ENCODE data around the gene SLC35G3. TPM values are rescaled to one million over a fixed set of nuclear protein-coding genes. Genes with fewer than 3 reads are reported as not detected.
"Not testable (repeated sequence)": the region's sequence is repeated elsewhere in the genome, so short reads cannot be mapped to it uniquely, and the experiment has no call there.

The SLC35G3 gene
- total RNA-seq, 6 experiments from 2014 or later = not detected

GRCh38 chr17:35235917-35236316 lies 41.7 kb upstream of the SLC35G3 start:
- no peak overlapping the region for H3K27ac ChIP-seq
- no peaks in the 10 kb centered on the region for H3K36me3 ChIP-seq
- intact Hi-C loops (cut with DNase I) = no loop called here
- 43% methylated on average over 1 of the region's 2 CpGs for WGBS (ENCODE audit: insufficient coverage, low coverage, low lambda C conversion rate, missing lambda C conversion rate)
- H3K9me3 ChIP-seq = no peaks in the 10 kb centered on the region
- DNase-seq (no peak), ATAC-seq (no peak)
- H3K4me1 ChIP-seq = no peaks in the 10 kb centered on the region
- H3K4me3 ChIP-seq = no peak overlapping the region
- no peaks in the 10 kb centered on the region for H3K27me3 ChIP-seq
- TF ChIP-seq POLR2A (IDR thresholded peaks at IDR 0.05) (no peak), CTCF (IDR thresholded peaks at IDR 0.05) (no peak)

- WGBS (ENCODE audit: insufficient coverage, low coverage, low lambda C conversion rate, missing lambda C conversion rate) = 78% methylated on average over 3 of the region's 3 CpGs
- Histone ChIP-seq H3K9me3 (no peaks in the 10 kb centered on the region), H3K4me1 (no peaks in the 10 kb centered on the region), H3K4me3 (no peak overlapping the region), H3K27me3 (no peaks in the 10 kb centered on the region), H3K27ac (no peak overlapping the region), H3K36me3 (no peaks in the 10 kb centered on the region)
- intact Hi-C loops (cut with DNase I) = no loop called here
- DNase-seq = no peak
- no peak for ATAC-seq
- TF ChIP-seq POLR2A (IDR thresholded peaks at IDR 0.05) (no peak), CTCF (IDR thresholded peaks at IDR 0.05) (no peak)
Measured at GRCh38 chr17:35235289-35235688, 41.1 kb upstream of the SLC35G3 start.

GRCh38 chr17:35234315-35234714 lies 40.1 kb upstream of the SLC35G3 start:
- H3K9me3 ChIP-seq; H3K36me3 ChIP-seq; H3K4me3 ChIP-seq; intact Hi-C loops (cut with DNase I); ATAC-seq; DNase-seq; H3K27ac ChIP-seq; H3K4me1 ChIP-seq; H3K27me3 ChIP-seq: not testable (repeated sequence)
- WGBS (ENCODE audit: insufficient coverage, low coverage, low lambda C conversion rate, missing lambda C conversion rate) = 61% methylated on average over 4 of the region's 4 CpGs

GRCh38 chr17:35229638-35230037 lies 35.4 kb upstream of the SLC35G3 start:
- TF ChIP-seq POLR2A (IDR thresholded peaks at IDR 0.05) = no peak
- no peak for TF ChIP-seq CTCF (IDR thresholded peaks at IDR 0.05)
- Histone ChIP-seq H3K4me3 (no peak overlapping the region), H3K36me3 (no peaks in the 10 kb centered on the region), H3K4me1 (no peaks in the 10 kb centered on the region), H3K9me3 (no peaks in the 10 kb centered on the region), H3K27ac (no peak overlapping the region), H3K27me3 (no peaks in the 10 kb centered on the region)
- ATAC-seq (no peak), DNase-seq (no peak)
- intact Hi-C loops (cut with DNase I) = no loop called here
- 22% methylated on average over 1 of the region's 1 CpG for WGBS (ENCODE audit: insufficient coverage, low coverage, low lambda C conversion rate, missing lambda C conversion rate)

DNA sequence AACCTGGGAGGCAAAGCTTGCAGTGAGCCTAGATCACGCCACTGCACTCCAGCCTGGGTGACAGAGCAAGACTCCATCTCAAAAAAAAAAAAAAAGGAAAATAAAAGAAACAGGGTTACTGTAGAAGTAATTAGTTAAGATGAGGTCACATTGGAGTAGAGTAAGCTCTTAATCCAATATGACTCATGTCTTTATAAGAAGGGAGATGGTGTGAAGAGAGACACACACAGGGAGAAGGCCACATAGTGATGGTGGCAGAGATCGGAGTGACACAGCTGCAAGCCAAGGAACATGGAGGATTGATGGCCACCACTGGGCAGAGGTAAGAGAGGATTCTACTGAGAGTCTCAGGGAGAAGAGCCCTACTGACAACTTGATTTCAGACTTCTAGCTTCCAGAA lies 33.4 kb upstream of the SLC35G3 start:
- Histone ChIP-seq H3K27me3 (no peaks in the 10 kb centered on the region), H3K9me3 (no peaks in the 10 kb centered on the region), H3K4me1 (no peaks in the 10 kb centered on the region), H3K4me3 (no peak overlapping the region), H3K36me3 (no peaks in the 10 kb centered on the region), H3K27ac (no peak overlapping the region)
- no peak for TF ChIP-seq POLR2A (IDR thresholded peaks at IDR 0.05)
- no peak for TF ChIP-seq CTCF (IDR thresholded peaks at IDR 0.05)
- intact Hi-C loops (cut with DNase I) = no loop called here
- no peak for DNase-seq
- 100% methylated on average over 1 of the region's 2 CpGs for WGBS (ENCODE audit: insufficient coverage, low coverage, low lambda C conversion rate, missing lambda C conversion rate)
- ATAC-seq = no peak
